Raji (cell line): ENCODE results near the gene SAMD13.

Experiments
- POLR2A ChIP-seq: IDR thresholded peaks from 2 replicates; pipeline ENCODE4 v1.6.1; 2011; ENCODE audit warnings: low read depth, low read length, control low read depth; ENCODE audit not compliant: insufficient read depth

The SAMD13 gene

DNA sequence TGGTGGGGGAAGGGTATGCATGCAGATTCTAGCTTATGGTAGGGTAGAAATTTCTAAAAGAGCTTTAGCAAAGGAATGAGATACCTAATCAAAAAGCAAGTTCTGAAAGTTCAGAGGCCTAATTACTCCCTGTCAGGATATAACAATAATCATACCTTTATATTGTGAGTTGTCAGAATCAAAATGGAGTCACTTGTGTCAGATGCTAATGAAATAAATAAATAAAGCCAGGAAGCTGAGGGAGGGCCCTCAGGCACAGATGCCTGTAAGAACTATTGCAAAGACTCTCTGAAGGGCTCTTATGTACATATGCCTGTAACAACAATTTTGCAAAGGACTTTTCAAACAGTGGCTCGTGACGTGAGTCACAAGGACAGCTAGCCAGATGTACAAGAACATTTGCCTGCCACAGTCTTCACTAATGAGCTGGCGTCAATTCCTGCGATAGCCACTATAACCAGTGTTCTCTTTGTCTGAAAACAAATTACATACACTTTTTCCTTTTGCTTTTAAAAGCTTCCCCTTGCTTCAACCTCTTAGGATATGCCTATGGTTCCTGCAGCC, 69.4 kb downstream of the SAMD13 start:
- no peak for TF ChIP-seq POLR2A

DNA sequence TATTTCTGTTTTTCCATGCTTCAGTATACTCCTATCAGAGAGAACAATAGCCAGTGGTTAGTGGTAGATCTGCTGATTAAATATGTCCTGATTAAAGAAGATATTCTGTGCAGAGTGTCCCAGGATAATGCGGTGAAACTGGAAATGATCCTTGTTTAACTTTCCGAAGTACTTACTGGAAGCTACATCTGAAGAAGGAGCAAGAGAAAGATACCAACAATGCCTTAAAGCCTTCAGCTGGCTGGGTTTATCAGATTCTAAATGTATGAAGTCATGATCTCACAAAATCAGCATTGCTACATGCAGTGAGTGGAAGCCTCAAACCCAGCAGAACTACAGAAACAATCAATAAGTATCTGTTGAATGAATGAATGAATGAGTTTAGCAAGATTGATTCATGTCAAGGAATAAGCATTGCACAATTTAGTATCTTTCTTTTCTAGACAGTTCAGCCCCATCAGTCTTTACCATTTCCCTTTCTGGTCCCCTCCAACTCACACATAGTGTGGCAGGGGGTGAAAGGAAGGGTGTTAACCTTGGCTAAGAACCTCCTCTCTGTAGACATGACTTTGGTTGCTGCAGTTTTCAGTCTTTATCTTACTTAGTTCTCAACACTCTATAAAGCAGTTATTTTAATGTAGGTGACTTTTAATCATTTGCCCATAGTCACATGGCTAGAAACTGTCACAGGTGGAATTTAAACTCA, 72.1 kb downstream of the SAMD13 start:
- TF ChIP-seq POLR2A = no peak

DNA sequence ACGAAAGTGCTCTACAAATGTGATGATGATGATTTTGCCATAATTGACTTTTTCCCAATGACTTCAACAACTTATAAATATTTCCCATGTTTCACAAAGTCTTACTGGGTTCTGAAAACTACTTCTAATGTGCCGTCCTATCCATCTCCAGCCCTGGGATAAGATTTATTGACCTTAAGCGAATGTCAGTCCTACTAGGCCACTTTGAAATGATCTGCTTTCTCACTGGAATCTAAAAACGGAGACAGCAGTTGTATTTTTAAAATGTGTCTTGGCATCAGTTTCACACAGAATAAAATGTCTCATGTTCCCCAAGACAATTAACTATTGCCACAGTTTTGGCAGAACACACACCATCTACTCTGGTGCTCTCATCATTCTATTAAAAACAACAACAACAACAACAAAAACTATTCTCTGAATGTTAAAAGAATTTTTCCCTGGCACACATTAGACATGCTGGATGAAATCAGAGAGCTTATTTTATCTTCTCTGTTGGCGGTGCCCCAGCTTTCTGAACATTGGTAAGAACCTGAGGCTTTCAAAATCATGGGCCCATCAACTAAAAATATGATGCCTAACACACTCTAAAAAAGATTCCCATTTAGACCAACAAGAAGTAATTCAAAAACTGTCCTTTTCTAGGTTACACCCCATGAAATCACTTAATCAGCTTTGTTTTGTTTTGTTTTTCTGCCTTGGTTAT, 73.6 kb downstream of the SAMD13 start:
- TF ChIP-seq POLR2A = no peak

GRCh38 chr1:84376000-84376910, 74.7 kb downstream of the SAMD13 start:
- no peak for TF ChIP-seq POLR2A

DNA sequence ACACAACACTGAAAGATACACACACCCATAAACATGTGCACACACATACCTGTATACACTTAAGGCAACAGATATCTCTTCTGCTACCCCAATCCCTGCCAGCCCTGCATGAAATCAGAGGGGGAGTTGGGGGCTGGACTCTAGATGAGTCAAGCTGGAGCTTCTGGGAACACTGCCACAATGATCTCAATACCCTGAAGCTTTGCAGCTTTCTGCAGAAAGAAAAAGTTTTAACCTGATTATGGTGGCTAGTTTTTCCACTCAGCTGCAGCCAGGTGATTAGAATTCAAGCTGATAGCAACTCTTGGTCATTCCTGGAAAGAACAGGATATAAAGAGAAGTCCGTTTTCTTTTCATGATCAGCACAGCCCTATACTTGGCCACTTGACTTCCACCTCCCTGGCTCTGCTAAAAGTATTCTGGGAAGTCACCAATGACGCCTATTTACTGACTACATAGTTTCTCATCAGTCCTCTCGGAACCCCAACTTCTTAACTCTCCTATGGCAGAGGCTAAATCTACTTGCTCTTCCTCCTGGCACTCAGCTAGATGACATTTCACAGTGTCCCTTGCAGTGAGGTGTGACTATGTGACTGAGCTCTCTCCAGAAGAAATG, 76.1 kb downstream of the SAMD13 start:
- no peak for TF ChIP-seq POLR2A

DNA sequence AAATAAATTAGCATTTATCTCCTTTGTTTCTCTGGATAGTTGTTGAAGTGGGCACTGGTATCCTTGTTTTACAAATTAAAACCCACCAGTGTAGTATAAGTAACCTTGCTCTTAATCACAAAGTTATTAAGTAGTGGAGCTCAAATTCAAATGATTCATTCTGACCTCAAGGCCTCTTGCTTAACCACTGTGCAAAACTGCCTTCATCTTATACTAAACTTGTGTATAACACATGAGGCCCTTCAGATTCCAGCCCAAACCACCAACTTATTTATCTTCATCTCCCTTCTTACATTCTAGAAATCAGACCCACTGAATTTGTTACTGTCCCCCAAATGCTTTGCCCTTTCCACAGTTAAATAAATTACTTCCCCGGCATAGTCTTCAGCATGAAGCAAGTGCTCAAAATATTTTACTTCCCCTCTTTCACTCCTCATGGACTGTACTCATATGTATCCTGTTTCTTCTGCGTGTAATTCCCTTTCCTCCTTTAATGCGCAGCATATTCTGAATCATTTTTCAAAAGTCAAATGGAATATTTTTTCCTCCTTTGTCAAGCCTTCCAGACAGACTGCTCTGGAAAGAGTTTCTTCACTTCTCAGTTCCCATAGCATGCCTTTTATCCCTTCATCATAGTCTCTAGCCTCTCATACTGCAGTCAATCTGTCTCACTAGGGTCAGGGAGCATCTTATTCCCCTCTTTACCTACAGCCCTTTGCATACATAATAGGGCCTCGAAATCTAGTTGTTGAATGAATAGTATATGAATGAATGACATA, 77.8 kb downstream of the SAMD13 start:
- no peak for TF ChIP-seq POLR2A

DNA sequence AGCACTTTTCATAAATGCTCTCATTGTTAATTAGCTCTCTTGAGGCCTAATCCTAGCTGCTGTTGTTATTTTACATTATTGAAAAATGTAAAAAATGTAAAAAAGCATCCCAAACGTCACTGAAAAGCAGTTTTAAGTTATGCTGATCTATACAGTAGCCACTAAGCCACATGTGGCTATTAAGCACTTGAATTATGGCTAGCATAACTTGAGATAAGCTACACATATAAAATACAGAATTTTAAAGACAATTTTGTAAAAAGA, 78.3 kb downstream of the SAMD13 start:
- TF ChIP-seq POLR2A = no peak

DNA sequence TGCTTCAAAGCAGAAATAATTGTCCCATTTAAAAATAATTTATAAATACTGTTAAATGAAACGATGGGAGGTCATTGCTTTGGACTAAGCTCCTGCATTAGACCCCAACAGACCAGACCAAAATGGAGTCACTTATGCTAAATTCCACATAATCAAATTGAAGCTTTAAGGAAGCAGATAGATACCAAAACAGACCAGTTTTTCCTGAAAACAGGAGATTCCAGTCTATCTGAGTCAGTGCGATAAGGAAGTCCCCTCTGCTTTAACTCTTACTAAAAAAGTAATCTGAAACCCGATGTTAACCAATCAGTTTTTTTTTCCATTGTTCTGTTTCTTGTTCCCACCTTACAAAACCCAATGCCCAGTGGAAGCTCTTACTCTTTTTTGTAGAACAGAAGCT, 80.6 kb downstream of the SAMD13 start:
- TF ChIP-seq POLR2A = no peak

DNA sequence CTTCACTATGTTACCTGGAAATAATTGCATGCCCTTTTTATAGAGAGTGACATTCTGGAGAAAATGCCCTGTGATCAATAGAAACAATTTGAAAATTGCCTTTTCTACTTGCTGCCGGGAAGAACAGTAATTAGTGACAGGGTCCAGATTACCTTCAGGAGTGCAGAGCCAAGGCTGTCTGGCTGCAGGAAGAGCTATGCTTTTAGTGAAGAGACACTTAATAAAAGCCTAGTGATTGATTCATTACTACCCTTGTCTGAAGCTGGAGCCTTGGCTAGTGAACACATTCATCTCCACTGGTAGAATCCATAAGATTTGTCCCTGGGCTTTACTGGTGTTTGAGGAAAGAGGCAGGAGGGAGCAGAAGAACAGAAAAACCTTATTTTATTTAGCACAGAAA, 83.8 kb downstream of the SAMD13 start:
- TF ChIP-seq POLR2A = no peak

- no peak for TF ChIP-seq POLR2A
Observed at GRCh38 chr1:84386716-84387479, 85.4 kb downstream of the SAMD13 start.

- no peak for TF ChIP-seq POLR2A
Observed at GRCh38 chr1:84387480-84388163, 86.1 kb downstream of the SAMD13 start.

- TF ChIP-seq POLR2A = no peak
Observed at GRCh38 chr1:84390226-84390625, 88.7 kb downstream of the SAMD13 start.
